Right ventricle myocardium inferior (tissue), 1 donor: Measurements from ENCODE around the gene SULT1A3. TPM values are rescaled to one million over a fixed set of nuclear protein-coding genes. Genes with fewer than 3 reads are reported as not detected.
A peak's percentile ranks its signal among the peaks of the same experiment; 100 is the strongest.
"Not testable (repeated sequence)": the region's sequence is repeated elsewhere in the genome, so short reads cannot be mapped to it uniquely, and the experiment has no call there.

Experiments used
- ATAC-seq: fragments of 200-7000 bp; cut with Tn5 transposase; one replicate; pipeline ENCODE4 v1.9.1; 2020; ENCODE audit warnings: mild to moderate bottlenecking, moderate library complexity
- DNase-seq: peaks from one replicate; pipeline ENCODE4 v3.0.0; 2021; ENCODE audit errors: missing footprints
- intact Hi-C: fragments of 100-400 bp; cut with DNase I; formaldehyde crosslinking; loops from one replicate; pipeline ENCODE4 v1.11.0; 2022
- total RNA-seq: library from RNA; stranded (reverse); fragmentation: NEBNext Ultra II Directional; extraction: Animal tissue kit (Norgen Biotek cat#: 25700); gene quantifications from one replicate; pipeline ENCODE4 v1.2.1, GENCODE V29; 2021
- donor health status: DM: no; HTN: yes; CAD: no; lungs with severe emphysema.

Gene SULT1A3
- total RNA-seq, 1 donor from 2014 or later: 10.3 TPM

DNA sequence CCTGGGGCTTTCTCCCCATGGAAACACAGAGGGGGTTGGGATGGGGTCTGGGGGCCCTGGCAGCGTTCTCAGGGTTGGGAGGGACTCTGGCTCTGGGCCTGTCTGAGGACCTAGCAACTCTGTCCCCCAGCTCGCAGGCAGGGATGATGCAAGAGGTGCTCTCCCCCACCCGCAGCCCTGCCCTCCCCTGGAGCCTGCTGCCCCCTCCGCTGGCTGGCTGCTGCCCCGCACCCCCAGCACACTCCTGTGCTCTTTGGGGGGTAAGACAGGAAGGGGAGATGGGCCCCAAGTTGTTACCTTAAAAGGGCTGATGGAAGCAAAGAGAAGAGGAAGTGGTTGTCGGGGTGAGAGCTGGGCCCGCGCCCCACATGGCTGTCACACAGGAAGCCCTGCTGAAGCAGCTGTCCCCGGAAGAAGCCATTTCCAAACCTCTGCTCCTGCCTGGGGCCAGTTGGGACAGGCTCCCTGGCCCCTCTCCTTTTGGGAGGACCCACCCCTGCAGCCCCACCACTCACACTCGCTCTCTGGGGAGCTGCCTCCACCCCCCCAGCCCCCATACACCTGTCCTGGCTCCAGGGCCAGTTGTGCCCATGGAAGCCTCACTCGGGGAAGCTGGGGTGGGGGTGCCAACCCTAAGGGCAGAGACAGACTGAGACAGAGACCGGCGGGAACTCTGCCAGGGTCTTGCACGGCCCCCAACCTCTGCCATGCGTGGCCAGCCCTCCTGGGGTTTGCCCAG lies 13.2 kb upstream of the SULT1A3 start:
- DNase-seq (peak; percentile 91), ATAC-seq (peak; percentile 25)
- intact Hi-C loops: no loop called here

DNA sequence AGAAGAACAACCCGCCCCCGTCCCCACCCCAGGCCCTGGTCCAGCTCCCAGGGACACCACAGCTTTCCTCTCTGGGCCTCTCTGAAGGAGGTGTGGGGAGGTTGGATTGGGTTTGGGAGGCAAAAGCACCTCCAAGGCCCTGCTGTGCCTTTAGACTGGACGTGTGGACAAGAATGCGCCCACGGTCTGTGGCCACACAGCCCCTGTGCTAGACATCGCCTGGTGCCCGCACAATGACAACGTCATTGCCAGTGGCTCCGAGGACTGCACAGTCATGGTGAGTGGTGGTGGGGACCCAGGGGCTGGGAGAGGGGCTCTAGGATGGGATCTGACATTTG lies 12.6 kb upstream of the SULT1A3 start:
- ATAC-seq (no peak), DNase-seq (peak; percentile 71)
- intact Hi-C loops: no loop called here

DNA sequence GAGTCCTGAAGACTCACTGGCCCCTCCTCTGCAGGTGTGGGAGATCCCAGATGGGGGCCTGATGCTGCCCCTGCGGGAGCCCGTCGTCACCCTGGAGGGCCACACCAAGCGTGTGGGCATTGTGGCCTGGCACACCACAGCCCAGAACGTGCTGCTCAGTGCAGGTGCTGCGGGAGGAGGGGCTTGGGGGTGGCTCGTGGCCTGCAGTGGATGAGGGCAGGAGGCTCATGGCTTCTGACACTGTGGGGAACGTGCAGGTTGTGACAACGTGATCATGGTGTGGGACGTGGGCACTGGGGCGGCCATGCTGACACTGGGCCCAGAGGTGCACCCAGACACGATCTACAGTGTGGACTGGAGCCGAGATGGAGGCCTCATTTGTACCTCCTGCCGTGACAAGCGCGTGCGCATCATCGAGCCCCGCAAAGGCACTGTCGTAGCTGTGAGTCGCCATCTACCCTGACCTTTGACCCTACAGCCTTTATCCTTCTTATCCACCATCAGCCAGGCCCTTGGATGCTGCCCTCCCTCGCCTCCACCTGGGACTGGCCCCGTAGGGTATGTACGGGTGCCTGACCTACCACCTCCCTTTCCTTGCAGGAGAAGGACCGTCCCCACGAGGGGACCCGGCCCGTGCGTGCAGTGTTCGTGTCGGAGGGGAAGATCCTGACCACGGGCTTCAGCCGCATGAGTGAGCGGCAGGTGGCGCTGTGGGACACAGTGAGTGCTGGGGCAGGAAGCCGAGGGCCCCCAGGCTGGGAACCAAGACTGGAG lies 12.1 kb upstream of the SULT1A3 start:
- DNase-seq: peak; percentile 92
- ATAC-seq: no peak
- intact Hi-C loops: no loop called here

DNA sequence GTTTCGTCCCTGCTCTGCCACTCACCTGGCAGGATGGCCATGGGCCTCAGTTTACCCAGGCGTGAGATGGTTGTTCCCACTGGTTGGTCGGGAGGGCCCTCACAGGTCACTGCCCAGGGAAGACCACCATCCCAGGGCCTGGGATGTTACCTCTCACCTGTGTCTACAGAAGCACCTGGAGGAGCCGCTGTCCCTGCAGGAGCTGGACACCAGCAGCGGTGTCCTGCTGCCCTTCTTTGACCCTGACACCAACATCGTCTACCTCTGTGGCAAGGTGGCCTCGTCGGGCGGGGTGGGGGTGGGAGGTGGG lies 11.5 kb upstream of the SULT1A3 start:
- intact Hi-C loops: no loop called here
- no peak for ATAC-seq
- DNase-seq: no peak

DNA sequence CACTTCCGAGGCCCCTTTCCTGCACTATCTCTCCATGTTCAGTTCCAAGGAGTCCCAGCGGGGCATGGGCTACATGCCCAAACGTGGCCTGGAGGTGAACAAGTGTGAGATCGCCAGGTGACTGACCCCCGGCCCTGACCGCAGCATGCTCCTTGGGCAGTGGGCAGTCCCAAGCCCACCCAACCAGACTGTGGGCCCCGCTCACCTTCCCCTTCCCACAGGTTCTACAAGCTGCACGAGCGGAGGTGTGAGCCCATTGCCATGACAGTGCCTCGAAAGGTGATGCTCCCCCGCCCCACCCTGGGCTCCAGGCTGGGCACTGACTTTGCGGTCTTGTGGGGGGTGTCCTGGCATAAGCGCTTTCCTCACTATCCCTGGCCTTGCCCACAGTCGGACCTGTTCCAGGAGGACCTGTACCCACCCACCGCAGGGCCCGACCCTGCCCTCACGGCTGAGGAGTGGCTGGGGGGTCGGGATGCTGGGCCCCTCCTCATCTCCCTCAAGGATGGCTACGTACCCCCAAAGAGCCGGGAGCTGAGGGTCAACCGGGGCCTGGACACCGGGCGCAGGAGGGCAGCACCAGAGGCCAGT lies 11.0 kb upstream of the SULT1A3 start:
- DNase-seq (no peak), ATAC-seq (no peak)
- intact Hi-C loops: no loop called here

DNA sequence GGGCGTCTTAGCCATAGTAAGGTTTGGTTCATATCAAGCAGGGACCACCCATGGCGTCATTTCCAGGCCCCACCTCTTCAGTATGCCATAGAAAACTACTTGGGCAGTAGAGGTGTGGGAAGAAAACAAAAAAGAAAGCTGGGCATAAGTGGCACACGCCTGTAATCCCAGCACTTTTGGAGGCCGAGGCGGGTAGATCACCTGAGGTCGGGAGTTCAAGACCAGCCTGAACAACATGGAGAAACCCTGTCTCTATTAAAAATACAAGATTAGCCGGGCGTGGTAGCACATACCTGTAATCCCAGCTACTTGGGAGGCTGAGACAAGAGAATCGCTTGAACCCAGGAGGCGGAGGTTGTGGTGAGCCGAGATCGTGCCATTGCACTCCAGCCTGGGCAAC lies 7.9 kb upstream of the SULT1A3 start:
- DNase-seq, ATAC-seq, intact Hi-C loops: not testable (repeated sequence)

DNA sequence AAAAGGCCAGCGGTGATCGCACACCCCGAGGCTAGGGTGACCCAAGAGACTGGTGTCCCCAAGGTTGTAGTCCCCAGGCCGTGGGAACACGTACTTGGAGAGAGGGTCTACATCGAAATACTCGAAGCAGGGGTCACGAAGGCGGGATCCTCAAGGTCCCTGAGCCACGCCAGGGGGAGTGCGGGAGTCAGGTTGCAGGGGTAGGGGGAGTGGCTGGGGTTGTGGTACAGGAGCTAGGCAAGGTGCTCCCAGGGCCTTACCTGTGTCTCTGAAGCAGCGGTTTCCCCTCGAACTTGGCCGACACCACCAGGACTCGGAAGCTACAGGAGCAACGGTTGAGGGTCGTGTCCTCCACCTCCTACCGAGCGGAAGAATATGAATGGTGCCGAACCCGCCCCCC lies 6.0 kb upstream of the SULT1A3 start:
- DNase-seq, intact Hi-C loops: not testable (repeated sequence)
- peak; percentile 6 for ATAC-seq

DNA sequence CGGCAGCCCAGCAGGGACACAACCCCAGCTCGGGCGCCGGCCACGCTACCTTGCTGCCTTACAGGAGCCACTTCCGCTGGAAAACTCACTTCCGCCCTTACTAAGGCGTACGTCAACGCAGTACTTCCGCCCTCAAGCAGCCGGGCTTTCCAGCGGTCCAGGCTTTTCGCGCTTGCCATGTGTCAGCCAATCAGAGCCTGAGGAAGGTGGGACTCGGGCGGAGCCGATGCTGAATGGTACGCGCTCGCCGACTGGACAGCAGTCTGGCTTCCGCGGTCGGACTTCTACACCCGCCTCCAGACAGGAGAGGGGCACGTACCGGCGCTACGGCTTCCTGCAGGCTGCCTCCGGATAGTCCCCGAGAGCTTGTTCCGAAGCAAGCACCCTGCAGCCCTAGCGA lies 5.4 kb upstream of the SULT1A3 start, which contains the start of the genes BOLA2B and SLX1A:
Gene BOLA2B (minus strand): TSS at position 52 of the 400 bp plus-strand sequence. CDS start 71 bp downstream, outside the sequence.
Gene SLX1A (plus strand): TSS at position 261 of the 400 bp plus-strand sequence. CDS start 210 bp downstream, outside the sequence.
- peak; percentile 97 for ATAC-seq
- intact Hi-C loops: not testable (repeated sequence)

DNA sequence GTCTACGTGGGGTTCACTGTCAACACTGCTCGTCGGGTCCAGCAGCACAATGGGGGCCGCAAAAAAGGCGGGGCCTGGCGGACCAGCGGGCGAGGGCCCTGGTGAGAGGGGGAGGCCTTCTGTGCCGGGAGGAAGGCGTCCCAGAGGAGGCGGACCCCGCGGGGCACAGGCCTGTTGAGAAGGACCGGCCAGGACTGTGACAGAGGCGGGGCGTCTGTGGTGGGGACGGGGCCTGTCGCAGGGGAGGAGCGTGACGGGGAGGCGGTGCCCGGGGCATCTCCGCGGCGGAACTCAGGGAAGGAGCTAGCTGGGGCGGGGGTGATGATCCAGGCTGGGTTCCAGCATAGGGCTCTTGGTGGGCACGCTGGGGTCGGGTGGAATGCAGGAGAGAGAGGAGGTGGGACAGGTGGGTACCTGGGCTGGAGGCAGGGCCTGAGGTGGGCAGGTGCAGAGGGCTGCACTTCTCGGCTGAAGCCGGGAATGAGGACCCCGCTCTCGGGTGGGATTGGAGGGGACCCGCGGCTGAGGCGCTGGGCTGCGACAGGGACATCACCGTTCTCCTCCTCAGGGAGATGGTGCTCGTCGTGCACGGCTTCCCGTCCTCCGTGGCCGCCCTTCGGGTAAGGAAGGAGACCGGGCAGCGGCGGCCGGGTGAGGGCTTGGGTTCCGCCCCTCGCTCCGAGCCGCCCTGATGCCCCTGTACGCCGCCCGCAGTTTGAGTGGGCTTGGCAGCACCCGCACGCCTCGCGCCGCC lies 4.7 kb upstream of the SULT1A3 start:
- DNase-seq (peak; percentile 35), ATAC-seq (peak; percentile 83)
- intact Hi-C loops: not testable (repeated sequence)

More for the DNA sequence above, 5.4 kb upstream of the SULT1A3 start, which contains the start of the genes BOLA2B and SLX1A:
- not testable (repeated sequence) for DNase-seq

DNA sequence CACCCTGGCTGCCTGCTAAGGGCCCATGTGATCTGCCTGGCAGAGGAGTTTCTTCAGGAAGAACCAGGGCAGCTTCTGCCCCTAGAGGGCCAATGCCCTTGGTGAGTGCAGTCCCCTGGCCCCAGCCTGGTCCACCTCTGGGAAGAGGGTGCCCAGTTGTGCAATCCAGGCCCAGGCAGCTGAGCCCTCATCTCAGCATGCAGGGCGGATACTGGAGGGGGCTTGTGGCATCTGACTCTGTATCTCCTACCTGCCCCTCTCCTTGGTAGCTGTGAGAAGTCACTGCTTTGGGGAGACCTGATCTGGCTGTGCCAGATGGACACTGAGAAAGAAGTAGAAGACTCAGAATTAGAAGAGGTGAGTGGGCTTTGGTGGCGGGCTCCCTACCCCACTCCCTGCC lies 2.1 kb upstream of the SULT1A3 start:
- intact Hi-C loops, DNase-seq: not testable (repeated sequence)

DNA sequence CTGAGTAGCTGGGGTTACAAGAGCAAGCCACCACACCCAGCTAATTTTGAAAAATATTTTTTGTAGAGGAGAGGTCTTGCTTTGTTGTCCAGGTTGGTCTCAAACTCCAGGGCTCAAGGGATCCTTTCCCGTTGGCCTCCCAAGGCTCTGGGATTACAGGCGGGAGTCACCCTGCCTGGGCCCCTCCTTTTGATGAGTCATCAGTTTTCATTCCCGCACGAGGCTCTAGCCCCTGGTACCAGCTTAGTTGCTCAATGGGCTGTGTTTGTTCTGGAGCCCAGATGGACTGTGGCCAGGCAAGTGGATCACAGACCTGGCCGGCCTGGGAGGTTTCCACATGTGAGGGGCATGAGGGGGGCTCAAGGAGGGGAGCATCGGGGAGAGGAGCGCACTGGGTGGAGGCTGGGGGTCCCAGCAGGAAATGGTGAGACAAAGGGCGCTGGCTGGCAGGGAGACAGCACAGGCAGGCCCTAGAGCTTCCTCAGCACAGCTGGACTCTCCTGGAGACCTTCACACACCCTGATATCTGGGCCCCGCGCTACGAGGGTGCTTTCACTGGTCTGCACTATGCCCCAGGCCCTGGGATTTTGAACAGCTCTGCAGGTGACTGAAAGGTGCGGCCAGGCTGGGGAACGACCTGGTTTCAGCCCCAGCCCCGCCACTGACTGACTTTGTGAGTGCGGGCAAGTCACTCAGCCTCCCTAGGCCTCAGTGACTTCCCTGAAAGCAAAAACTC lies 721 bp downstream of the SULT1A3 start:
- intact Hi-C loops, ATAC-seq, DNase-seq: not testable (repeated sequence)

More for the DNA sequence above, 2.1 kb upstream of the SULT1A3 start:
- not testable (repeated sequence) for ATAC-seq

DNA sequence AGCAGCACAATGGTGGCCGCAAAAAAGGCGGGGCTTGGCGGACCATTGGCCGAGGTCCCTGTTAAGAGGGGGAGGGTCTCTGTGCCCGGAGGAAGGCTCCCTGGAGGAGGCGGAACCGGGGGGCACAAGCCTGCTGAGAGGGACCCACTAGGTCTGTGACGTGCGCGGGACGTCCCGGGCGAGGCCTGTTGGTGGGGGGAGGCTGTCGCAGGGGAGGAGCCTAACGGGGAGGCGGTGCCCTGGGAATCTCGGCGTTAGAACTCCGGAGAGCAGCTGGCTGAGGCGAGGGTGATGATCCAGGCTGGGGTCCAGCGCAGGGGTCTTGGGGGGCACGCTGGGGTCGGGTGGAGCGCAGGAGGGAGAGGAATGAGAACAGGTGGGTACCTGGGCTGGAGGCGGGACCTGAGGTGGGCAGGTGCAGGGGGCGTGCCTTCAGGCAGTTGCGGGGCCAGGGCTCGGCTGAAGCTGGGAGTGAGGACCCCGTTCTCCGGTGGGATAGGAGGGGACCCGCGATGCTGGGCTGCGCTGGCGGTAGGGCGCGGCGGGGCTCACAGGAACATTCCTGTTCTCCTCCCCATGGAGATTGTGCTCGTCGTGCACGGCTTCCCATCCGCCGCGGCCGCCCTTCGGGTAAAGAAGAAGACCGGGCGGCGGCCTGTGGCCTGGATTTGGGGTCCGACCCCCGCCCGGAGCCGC lies 6.6 kb downstream of the SULT1A3 start:
- intact Hi-C loops: not testable (repeated sequence)
- ATAC-seq: peak; percentile 65
- peak; percentile 59 for DNase-seq

DNA sequence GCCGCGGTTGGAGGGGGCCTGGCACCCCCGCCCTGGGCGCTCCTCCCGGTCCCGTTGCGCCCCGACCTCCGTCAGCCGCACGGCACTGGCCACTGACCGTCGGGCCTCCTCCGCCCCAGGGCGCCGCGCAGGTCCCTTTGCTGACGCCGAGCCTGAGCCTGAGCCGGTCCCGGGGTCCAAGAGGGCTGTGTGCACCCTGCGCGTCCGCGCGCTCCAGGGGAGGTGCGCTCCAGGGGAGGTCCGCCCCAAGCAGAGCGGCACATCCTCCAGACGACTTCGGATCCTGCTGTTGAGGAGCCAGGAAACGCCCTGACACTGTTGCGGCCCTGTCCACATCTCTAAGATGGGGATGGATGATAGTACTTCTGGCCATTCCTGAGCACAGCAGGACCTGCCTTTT lies 7.2 kb downstream of the SULT1A3 start:
- DNase-seq, intact Hi-C loops: not testable (repeated sequence)
- peak; percentile 22 for ATAC-seq

DNA sequence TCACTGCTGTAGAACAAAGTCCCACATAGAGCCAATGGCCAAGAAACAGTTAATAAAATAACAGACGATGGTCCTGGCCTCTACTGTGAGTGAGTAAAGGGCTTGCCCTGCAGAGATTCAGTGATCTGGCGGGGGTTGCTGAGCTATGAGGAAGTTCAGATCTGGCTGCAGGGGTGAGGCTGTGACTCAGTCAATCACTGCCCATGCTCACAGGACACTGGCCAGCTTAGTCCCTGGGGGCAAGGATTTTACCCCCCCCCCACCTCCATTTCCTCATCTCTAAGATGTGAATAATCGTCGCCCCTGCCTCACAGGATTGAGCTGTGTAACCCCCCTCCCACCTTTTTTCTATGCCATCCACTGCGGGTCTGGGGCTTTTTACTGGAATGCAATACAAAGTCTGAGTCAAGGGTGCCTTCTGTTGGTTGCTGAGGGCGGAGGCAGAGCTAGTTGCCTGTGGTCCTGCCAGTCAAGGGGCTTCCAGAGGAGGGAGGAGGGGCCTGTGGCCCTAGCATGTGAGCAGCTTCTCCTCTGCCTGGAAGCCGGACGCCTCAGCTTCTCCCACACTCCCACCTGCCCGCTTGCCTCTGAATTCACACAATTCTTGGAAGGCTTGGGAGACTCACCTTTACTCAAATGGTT lies 8.1 kb downstream of the SULT1A3 start:
- ATAC-seq: peak; percentile 18
- intact Hi-C loops, DNase-seq: not testable (repeated sequence)

DNA sequence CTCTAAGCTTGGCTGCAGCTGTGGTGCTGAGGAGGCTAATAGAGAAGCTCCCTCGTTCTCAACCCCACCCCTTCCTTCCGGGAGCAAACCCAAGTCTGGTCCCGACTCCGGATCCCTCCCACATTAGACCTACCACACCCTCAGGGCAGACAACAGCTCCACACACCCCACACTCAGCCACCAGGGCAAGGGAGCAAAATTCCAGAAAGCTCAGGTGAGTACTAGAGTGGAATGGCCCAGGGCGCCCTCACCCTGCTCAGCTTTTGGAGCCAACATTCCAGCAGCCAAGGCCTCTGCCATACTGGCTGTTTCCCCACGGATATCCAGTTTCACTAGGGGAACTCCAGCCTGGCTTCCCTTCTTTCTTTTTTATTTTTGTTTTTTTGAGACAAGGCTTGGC lies 10.0 kb downstream of the SULT1A3 start:
- peak; percentile 60 for ATAC-seq
- intact Hi-C loops, DNase-seq: not testable (repeated sequence)

DNA sequence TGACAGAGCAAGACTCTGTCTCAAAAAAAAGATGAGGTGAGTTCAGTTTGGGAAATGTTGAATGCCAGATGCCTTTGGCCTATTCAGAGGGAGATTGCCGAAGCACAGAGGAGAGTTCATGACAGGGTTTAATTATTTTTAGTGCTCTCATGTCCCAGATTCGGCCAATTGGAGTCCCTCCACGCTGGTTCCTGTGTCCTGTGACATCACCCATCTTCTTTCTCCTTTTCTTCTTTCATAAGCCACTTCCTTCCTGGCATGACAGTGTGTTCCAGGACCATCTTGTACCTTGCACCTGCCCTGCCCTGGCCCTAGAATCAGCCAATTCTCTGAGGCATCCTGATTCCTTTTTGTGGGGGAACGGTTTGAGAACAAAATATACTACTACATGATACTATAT lies 12.4 kb downstream of the SULT1A3 start:
- intact Hi-C loops, ATAC-seq, DNase-seq: not testable (repeated sequence)

DNA sequence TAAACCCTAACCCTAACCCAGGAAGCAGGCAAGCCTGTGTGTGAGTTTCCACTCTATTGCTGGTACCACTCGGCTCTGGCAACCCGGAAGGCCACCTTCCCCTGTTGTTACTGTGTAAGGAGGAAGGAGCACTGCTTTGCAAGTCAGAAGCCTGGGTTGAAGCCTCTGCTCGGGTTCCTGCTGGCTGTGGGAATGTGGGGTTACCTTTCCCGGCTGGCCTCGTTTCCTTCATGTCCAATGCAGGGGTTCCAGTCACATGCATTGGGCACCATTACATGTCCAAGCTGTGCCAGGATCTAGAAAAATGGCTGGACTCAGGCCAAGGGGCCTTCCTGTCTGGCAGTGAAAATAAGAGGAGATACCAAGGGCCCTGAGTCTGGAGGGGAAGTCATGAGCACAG lies 18.0 kb downstream of the SULT1A3 start:
- intact Hi-C loops: not testable (repeated sequence)

More for the DNA sequence above, 18.0 kb downstream of the SULT1A3 start:
- ATAC-seq: not testable (repeated sequence)
- DNase-seq: peak; percentile 6
